22Rv1 (cell line): ENCODE measurements around the gene MRPL19.

Experiments
- ZFX ChIP-seq: fragments of 450-650 bp; IDR thresholded peaks from 2 replicates; pipeline ENCODE4 v1.6.1; 2017; ENCODE audit warnings: antibody characterized with exemption, borderline replicate concordance
- TF ChIP-seq, protein P1 (sequence below): fragments of 450-650 bp; IDR thresholded peaks from 2 replicates; pipeline ENCODE4 v1.5.1; 2017; ENCODE audit warnings: mild to moderate bottlenecking

DNA sequence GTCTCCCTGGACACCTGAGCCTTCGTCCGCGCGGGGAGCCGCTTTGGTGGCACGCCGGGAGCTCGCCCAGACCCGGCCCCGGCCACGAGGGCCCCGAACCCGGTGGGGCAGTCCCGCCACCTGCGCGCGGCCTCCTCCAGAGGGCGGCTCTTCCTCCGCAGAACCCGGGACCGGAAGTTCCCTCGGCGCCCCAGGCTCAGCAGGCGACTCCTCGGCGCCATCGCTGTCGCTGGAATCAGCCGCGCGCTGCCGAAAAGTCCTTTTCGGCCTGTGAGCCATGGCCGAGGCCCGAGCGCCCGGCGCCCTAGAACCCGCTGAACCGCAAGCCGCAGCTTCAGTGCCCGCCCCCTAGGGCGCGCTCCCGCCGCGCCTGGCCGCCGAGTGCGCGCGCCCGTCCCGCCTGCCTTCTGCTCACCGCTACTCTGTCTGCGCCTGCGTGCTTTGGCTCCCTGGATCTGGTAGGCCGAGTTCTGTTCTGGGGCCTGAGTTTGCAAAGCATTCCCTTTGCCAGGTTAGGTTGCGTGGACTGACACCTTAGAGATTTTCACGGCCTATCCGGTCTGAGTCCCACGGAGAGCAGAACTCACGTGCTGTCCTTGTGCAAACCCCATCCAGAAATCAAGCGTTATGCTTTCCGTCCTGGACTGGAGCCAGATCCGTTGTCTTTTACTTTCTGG lies 64.1 kb downstream of the MRPL19 start, which contains the start of gene GCFC2:
- TF ChIP-seq, protein P1, sequence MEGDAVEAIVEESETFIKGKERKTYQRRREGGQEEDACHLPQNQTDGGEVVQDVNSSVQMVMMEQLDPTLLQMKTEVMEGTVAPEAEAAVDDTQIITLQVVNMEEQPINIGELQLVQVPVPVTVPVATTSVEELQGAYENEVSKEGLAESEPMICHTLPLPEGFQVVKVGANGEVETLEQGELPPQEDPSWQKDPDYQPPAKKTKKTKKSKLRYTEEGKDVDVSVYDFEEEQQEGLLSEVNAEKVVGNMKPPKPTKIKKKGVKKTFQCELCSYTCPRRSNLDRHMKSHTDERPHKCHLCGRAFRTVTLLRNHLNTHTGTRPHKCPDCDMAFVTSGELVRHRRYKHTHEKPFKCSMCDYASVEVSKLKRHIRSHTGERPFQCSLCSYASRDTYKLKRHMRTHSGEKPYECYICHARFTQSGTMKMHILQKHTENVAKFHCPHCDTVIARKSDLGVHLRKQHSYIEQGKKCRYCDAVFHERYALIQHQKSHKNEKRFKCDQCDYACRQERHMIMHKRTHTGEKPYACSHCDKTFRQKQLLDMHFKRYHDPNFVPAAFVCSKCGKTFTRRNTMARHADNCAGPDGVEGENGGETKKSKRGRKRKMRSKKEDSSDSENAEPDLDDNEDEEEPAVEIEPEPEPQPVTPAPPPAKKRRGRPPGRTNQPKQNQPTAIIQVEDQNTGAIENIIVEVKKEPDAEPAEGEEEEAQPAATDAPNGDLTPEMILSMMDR = peak; percentile 71
- TF ChIP-seq ZFX = no peak
